Right lung (tissue), 10 donors: ENCODE data around the gene NABP1. TPM values are rescaled to one million over a fixed set of nuclear protein-coding genes. Genes with fewer than 3 reads are reported as not detected.
A peak's percentile ranks its signal among the peaks of the same experiment; 100 is the strongest.
"Not testable (repeated sequence)": the region's sequence is repeated elsewhere in the genome, so short reads cannot be mapped to it uniquely, and the experiment has no call there.

Experiments
- DNase-seq, 2 donors: peaks; one replicate each; pipeline ENCODE4 v3.0.0-alpha.2; 2013
- long read RNA-seq, 8 donors: transcript quantifications; one replicate each; lab custom pipeline, GENCODE V29; 2026
- polyA plus RNA-seq, 5 donors: library from polyadenylated mRNA; unstranded; fragments of 120-200 nt; gene quantifications; one replicate each; pipeline versions ENCODE4 v1.2.1 to v1.2.3, GENCODE V29; 2013; ENCODE audit warnings: inconsistent platforms in 1 of 5, low replicate concordance in 1 of 5; ENCODE audit not compliant: insufficient read length in 5 of 5, insufficient read depth in 1 of 5

Gene NABP1
- 10 to 100 TPM; 13.5 to 21.7 (median 18.4) TPM for polyA plus RNA-seq
- long read RNA-seq, donor 1, partial matches to known transcripts = 5 of 8 reads
- long read RNA-seq, donor 1, other reads (novel, unspliced or antisense) = 0 of 8 reads
- long read RNA-seq, donor 2, partial matches to known transcripts = 0 of 1 reads
- long read RNA-seq, donor 2, other reads (novel, unspliced or antisense) = 0 of 1 reads
- long read RNA-seq, donor 3, partial matches to known transcripts = 0 of 1 reads
- long read RNA-seq, donor 3, other reads (novel, unspliced or antisense) = 0 of 1 reads
- long read RNA-seq, donor 4 = 0 reads
- long read RNA-seq, donor 5, partial matches to known transcripts = 0 of 5 reads
- long read RNA-seq, donor 5, other reads (novel, unspliced or antisense) = 0 of 5 reads
- long read RNA-seq, donor 6, partial matches to known transcripts = 5 of 10 reads
- long read RNA-seq, donor 6, other reads (novel, unspliced or antisense) = 0 of 10 reads
- long read RNA-seq, donor 7, partial matches to known transcripts = 0 of 5 reads
- long read RNA-seq, donor 7, other reads (novel, unspliced or antisense) = 0 of 5 reads
- long read RNA-seq, donor 8 = 0 reads

GRCh38 chr2:191677646-191678436 is at the start of gene NABP1:
Gene NABP1, plus strand, starts transcription at chr2:191678136. Its CDS starts 479 bp downstream, at chr2:191678615.
- DNase-seq = peak; percentile 97 to 98

GRCh38 chr2:191629001-191629453 is 48.9 kb upstream of the NABP1 start:
- DNase-seq = no peak

GRCh38 chr2:191629976-191630712 is 47.8 kb upstream of the NABP1 start:
- no peak for DNase-seq

GRCh38 chr2:191631754-191632153 is 46.2 kb upstream of the NABP1 start:
- DNase-seq = no peak

GRCh38 chr2:191632426-191632825 is 45.5 kb upstream of the NABP1 start:
- DNase-seq = no peak

- no peak for DNase-seq
These were observed 43.1 kb upstream of the NABP1 start for GRCh38 chr2:191634791-191635190.

GRCh38 chr2:191635333-191636234 is 42.4 kb upstream of the NABP1 start:
- DNase-seq = no peak

GRCh38 chr2:191636235-191636543 is 41.7 kb upstream of the NABP1 start:
- DNase-seq = no peak

GRCh38 chr2:191636586-191636985 is 41.4 kb upstream of the NABP1 start:
- DNase-seq = no peak

GRCh38 chr2:191637182-191638078 is 40.5 kb upstream of the NABP1 start:
- DNase-seq = no peak

GRCh38 chr2:191638079-191638801 is 39.7 kb upstream of the NABP1 start:
- DNase-seq = no peak

- no peak for DNase-seq
These were observed 39.1 kb upstream of the NABP1 start for GRCh38 chr2:191638802-191639172.

GRCh38 chr2:191641609-191642008 is 36.3 kb upstream of the NABP1 start:
- no peak for DNase-seq

- no peak for DNase-seq
These were observed 35.4 kb upstream of the NABP1 start for GRCh38 chr2:191642541-191642940.

- no peak for DNase-seq
These were observed 34.5 kb upstream of the NABP1 start for GRCh38 chr2:191643429-191643828.

GRCh38 chr2:191644613-191645012 is 33.3 kb upstream of the NABP1 start:
- DNase-seq = not testable (repeated sequence)

GRCh38 chr2:191645032-191645431 is 32.9 kb upstream of the NABP1 start:
- no peak for DNase-seq

- no peak for DNase-seq
These were observed 32.3 kb upstream of the NABP1 start for GRCh38 chr2:191645434-191646162.
